ENCODE data around the gene ZNF774. TPM values are rescaled to one million over a fixed set of nuclear protein-coding genes. Genes with fewer than 3 reads are reported as not detected.

The ZNF774 gene
- total RNA-seq, 1 donor from 2014 or later = 4.8 TPM

DNA sequence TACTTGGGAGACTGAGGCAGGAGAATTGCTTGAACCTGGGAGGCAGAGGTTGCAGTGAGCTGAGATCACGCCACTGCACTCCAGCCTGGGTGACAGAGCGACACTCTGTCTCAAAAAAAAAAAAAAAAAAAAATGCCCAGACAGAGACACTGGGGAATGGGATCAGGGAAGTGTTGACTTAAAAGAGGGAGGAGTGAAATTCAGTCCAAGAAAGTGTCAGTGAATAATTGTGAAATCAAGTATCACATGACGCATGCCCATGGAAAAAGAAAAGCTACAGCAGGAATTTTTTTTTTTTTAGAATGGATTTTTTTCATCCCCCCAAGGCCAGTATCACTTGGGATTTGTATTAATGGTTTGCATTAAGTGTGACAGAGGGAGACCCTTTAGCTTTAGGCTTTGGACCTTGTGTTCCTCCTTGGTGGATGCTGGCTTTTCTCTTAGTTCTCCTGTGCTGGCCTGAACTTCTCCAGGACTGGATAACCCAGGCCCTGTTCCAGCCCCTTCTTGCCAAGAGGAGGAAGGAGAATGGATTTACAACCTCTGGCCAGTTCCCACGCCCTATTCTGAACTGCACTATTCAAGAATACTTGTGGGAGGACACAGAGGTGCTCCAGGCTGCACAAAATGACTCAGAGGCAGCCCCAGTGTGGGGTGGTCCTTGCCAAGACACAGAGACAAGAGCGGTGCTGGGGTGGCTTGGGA lies 36.7 kb upstream of the ZNF774 start:
- peak overlapping the region; percentile 66 for H3K4me3 Mint-ChIP-seq
- no peaks in the 10 kb centered on the region for H3K9me3 Mint-ChIP-seq

DNA sequence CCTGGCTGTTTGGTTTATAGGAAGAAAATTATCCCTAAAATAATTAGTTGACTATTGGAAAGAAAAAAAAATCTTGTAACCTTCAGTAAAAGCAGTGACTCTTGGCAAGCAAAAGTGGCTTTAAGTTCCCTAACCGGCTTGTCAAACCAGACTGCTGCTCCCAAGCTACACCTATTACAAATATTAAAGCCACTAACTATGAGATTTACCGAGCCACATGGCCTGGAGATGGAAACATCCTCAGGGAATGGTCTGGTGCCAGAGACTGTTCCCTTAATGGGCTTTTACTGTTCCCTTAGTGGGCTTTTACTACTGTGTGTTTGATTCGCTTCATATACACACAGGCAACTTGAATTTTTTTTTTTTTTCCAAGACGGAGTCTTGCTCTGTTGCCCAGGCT lies 35.9 kb upstream of the ZNF774 start:
- peak; percentile 24 for DNase-seq (ENCODE audit: extremely low spot score, unreplicated experiment)
- Mint-ChIP-seq H3K36me3 (no peaks in the 10 kb centered on the region), H3K4me3 (no peak overlapping the region), H3K4me1 (ENCODE audit: unreplicated experiment) (peaks cover 11% of the 10 kb centered on the region), H3K27ac (peak overlapping the region; percentile 96), H3K9me3 (no peaks in the 10 kb centered on the region), H3K27me3 (no peaks in the 10 kb centered on the region)
- TF ChIP-seq, protein P1, sequence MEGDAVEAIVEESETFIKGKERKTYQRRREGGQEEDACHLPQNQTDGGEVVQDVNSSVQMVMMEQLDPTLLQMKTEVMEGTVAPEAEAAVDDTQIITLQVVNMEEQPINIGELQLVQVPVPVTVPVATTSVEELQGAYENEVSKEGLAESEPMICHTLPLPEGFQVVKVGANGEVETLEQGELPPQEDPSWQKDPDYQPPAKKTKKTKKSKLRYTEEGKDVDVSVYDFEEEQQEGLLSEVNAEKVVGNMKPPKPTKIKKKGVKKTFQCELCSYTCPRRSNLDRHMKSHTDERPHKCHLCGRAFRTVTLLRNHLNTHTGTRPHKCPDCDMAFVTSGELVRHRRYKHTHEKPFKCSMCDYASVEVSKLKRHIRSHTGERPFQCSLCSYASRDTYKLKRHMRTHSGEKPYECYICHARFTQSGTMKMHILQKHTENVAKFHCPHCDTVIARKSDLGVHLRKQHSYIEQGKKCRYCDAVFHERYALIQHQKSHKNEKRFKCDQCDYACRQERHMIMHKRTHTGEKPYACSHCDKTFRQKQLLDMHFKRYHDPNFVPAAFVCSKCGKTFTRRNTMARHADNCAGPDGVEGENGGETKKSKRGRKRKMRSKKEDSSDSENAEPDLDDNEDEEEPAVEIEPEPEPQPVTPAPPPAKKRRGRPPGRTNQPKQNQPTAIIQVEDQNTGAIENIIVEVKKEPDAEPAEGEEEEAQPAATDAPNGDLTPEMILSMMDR (conservative IDR thresholded peaks at IDR 0.05) = no peak

More for the DNA sequence above, 36.7 kb upstream of the ZNF774 start:
- H3K36me3 Mint-ChIP-seq = no peaks in the 10 kb centered on the region
- peak overlapping the region; percentile 96 for H3K27ac Mint-ChIP-seq
- no peaks in the 10 kb centered on the region for H3K27me3 Mint-ChIP-seq
- H3K4me1 Mint-ChIP-seq (ENCODE audit: unreplicated experiment) = peaks cover 9% of the 10 kb centered on the region
- TF ChIP-seq, protein P1 (conservative IDR thresholded peaks at IDR 0.05) = no peak
- peak; percentile 48 for DNase-seq (ENCODE audit: extremely low spot score, unreplicated experiment)

- H3K36me3 Mint-ChIP-seq = no peaks in the 10 kb centered on the region
- H3K9me3 Mint-ChIP-seq = no peaks in the 10 kb centered on the region
- no peaks in the 10 kb centered on the region for H3K27me3 Mint-ChIP-seq
- peaks cover 11% of the 10 kb centered on the region for H3K4me1 Mint-ChIP-seq (ENCODE audit: unreplicated experiment)
- peak overlapping the region; percentile 61 for H3K27ac Mint-ChIP-seq
- DNase-seq (ENCODE audit: extremely low spot score, unreplicated experiment) = peak; percentile 7
- TF ChIP-seq, protein P1 (conservative IDR thresholded peaks at IDR 0.05) = no peak
- H3K4me3 Mint-ChIP-seq = no peak overlapping the region
Observed at GRCh38 chr15:90318591-90318990, 33.5 kb upstream of the ZNF774 start.

- DNase-seq (ENCODE audit: extremely low spot score, unreplicated experiment) = peak; percentile 83
- Mint-ChIP-seq H3K36me3 (no peaks in the 10 kb centered on the region), H3K27me3 (no peaks in the 10 kb centered on the region), H3K9me3 (no peaks in the 10 kb centered on the region), H3K27ac (peak overlapping the region; percentile 84), H3K4me1 (ENCODE audit: unreplicated experiment) (peaks cover 11% of the 10 kb centered on the region), H3K4me3 (peak overlapping the region; percentile 53)
- TF ChIP-seq, protein P1 (conservative IDR thresholded peaks at IDR 0.05) = peak; percentile 99
Observed at GRCh38 chr15:90320062-90320884, 31.8 kb upstream of the ZNF774 start.

DNA sequence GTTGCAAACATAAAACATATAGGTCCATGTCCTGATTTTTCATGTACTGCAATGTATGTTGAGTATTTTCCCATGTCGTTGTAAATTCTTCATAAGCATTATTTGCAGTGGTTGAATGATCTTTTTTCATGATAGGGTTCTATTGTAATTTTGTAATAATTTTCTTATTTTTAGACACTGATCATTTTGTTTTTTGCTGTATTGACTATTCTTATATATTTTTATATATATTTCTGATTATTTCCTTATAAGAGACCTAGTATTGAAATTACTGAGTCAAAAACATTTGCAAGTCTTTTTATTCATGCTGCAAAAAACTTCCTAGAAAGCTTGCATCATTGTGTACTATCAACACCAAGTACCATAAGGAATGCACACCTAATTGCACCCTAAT lies 31.2 kb upstream of the ZNF774 start:
- no peaks in the 10 kb centered on the region for H3K27me3 Mint-ChIP-seq
- H3K4me1 Mint-ChIP-seq (ENCODE audit: unreplicated experiment) = peaks cover 11% of the 10 kb centered on the region
- H3K27ac Mint-ChIP-seq = no peak overlapping the region
- no peaks in the 10 kb centered on the region for H3K9me3 Mint-ChIP-seq
- TF ChIP-seq, protein P1 (conservative IDR thresholded peaks at IDR 0.05) = no peak
- H3K4me3 Mint-ChIP-seq = no peak overlapping the region
- no peak for DNase-seq (ENCODE audit: extremely low spot score, unreplicated experiment)
- H3K36me3 Mint-ChIP-seq = no peaks in the 10 kb centered on the region

Measured in type B pancreatic cell (in vitro differentiated cells).